A549 (cell line): ENCODE measurements around the gene PARVB.

Experiments
- BHLHE40 ChIP-seq: IDR thresholded peaks from 2 replicates; pipeline ENCODE4 v1.6.1; 2012; ENCODE audit warnings: low read depth, low read length, inconsistent platforms
- MAFK ChIP-seq: fragments of 450-650 bp; IDR thresholded peaks from 2 replicates; pipeline ENCODE4 v1.6.1; 2014; ENCODE audit not compliant: partially characterized antibody
- NPAS2 ChIP-seq: fragments of 250-450 bp; sonication (Bioruptor Pico); IDR thresholded peaks from 2 replicates; pipeline ENCODE4 v1.8.0; 2022; ENCODE audit warnings: mild to moderate bottlenecking, moderate library complexity, borderline replicate concordance
- POLR2A ChIP-seq: IDR thresholded peaks from 2 replicates; pipeline ENCODE4 v1.6.1; 2012; ENCODE audit warnings: mild to moderate bottlenecking, low read length
- TF ChIP-seq, protein P1 (sequence below): fragments of >200 bp; sonication (Bioruptor Twin); formaldehyde crosslinking; IDR thresholded peaks from 3 replicates; pipeline ENCODE4 v1.5.1; 2016

DNA sequence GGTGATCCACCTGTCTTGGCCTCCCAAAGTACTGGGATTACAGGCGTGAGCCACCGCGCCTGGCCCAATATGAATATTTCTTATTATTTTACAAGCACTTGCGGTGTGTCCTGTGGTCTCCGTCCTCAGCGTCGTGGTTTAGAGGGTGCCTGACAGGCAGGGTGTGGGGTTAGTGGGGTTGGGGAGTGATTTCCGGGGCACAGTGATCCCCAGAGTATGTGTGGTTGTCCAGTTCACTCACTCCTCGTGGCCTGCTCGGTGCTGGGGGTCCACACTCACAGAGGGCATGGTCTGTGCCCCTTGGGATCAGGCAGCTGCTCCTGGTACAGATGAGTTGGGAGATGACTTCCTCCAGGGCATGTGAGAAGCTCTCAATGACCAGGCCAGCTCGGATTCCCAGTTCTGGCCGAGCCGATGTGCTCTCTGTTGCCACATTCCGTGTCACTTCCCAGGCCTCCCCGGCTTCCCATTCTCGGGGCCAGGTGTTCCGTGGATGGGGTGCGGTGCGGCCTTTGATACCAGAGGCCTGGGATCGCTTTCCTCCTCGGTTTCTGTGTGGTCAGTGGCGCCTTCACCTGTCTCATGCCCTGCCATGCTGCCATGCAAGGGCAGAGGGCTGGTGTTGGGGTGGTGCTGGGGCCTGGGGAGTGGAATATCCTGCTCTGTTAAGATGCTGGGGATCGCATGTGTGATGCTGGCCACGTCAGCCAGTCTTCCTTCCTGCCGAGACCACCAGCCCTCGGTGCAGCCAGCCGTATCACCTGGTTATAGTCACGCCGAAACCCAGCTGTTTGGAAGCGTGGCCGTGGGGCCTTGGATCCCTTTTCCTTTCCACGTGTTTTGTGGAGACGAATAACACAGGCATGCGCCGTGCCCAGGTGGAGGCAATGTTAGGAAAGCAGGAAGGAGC is 39.6 kb downstream of the PARVB start:
- TF ChIP-seq, protein P1, sequence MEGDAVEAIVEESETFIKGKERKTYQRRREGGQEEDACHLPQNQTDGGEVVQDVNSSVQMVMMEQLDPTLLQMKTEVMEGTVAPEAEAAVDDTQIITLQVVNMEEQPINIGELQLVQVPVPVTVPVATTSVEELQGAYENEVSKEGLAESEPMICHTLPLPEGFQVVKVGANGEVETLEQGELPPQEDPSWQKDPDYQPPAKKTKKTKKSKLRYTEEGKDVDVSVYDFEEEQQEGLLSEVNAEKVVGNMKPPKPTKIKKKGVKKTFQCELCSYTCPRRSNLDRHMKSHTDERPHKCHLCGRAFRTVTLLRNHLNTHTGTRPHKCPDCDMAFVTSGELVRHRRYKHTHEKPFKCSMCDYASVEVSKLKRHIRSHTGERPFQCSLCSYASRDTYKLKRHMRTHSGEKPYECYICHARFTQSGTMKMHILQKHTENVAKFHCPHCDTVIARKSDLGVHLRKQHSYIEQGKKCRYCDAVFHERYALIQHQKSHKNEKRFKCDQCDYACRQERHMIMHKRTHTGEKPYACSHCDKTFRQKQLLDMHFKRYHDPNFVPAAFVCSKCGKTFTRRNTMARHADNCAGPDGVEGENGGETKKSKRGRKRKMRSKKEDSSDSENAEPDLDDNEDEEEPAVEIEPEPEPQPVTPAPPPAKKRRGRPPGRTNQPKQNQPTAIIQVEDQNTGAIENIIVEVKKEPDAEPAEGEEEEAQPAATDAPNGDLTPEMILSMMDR, result no peak
- TF ChIP-seq NPAS2 (CRISPR knock-in tag), result no peak
- no peak for TF ChIP-seq MAFK
- no peak for TF ChIP-seq POLR2A
- TF ChIP-seq BHLHE40, result no peak
